ENCODE measurements around the gene BEND5.

BEND5 gene

GRCh38 chr1:48681476-48682305 lies 95.0 kb downstream of the BEND5 start:
- DNase-seq (ENCODE audit: low spot score) (peak; percentile 37), FAIRE-seq (no peak)

- DNase-seq (ENCODE audit: low spot score), result peak; percentile 44
- FAIRE-seq, result no peak
Measured at GRCh38 chr1:48680411-48681035, 96.2 kb downstream of the BEND5 start.

- FAIRE-seq, result no peak
- no peak for DNase-seq (ENCODE audit: low spot score)
Measured at GRCh38 chr1:48679859-48680258, 96.8 kb downstream of the BEND5 start.

- FAIRE-seq (no peak), DNase-seq (ENCODE audit: low spot score) (no peak)
Measured at GRCh38 chr1:48678710-48679505, 97.8 kb downstream of the BEND5 start.

Measured in urothelium cell line (cell line).